GM21526 (cell line): ENCODE measurements around the gene MBL2.

Source experiments
- ATAC-seq: cut with Tn5 transposase; IDR thresholded peaks from one replicate; pipeline ENCODE4 v1.9.1; 2021; ENCODE audit warnings: moderate library complexity; ENCODE audit not compliant: unreplicated experiment, low FRiP score

Gene MBL2

DNA sequence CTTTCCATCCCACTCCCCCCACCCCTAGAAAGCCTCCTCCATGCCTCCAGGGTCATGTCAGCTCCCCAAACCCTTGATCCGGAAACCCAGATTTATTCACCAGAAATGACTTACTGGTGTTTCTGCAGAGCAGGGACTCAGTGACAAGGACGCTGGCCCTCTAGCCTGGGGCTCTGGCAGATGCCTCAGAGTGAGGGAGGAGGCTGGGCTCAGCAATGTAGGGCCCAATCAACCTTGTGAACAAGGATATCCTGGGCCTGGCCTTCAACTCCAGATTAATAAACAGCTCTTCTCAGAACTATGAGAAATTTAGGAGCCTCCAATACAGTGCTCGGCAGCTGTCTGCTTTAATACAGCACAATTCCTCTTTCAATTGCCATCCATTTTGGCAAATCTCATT, at the start of gene MBL2:
TSS of gene MBL2 (minus strand) at position 162 of the 400 bp plus-strand sequence. CDS start 1,149 bp downstream, outside the sequence.
- ATAC-seq = no peak

DNA sequence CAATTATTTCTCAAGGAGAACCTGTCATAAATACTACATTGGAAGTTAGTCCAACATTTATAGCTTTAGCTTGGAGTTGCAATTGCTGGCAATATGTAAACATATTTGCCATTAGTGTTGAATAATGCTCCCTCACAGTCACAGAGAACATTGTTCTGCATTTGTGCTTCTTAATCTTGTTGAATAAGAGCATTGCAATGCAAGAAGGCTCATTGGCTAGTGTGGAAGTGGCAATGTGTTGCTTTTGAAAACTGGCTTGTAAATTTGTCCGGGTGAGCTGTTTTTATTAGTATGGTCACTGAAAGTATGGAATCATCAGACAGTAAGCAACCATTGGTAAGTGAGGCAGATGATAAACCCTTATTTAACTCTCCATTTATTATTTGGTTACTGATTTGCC, 47.7 kb upstream of the MBL2 start:
- no peak for ATAC-seq

DNA sequence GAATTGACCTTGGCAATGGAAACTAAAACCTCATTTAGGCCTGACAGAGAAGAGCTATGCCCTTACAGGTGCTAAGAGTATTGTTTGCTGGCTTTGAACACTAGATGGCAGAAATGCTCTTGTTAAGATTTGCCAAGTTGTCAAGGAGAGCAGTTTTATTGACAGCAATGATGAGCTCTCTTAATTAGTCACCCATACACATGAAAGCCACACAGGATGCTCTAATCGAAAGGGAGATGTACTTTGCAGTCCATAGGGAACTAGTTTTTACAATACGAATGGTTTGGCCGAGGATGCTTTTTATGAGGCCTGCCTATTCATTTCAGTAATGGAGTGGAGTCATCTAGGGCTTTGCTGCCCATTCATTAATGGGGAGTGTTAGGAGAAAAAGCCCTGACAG, 45.4 kb upstream of the MBL2 start:
- peak; percentile 92 for ATAC-seq

DNA sequence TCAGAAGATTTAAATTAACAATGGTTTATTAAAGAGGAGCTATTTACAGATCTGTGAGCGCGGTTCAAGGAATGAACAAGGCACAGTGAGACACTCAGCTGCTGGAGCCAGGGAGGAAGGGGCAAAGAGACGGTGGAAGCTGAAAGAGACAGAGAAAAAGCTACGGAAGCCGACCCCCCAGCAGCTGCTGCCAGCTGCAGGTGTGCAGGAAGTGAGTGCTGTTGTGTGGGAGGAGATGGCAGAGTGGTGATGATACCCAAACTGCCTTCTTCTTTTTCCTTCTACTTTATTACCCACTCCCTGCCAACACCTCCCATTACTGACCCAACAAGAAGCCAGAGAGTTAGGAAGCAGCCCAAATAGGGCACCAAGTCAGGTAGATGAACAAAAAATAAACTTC, 41.9 kb upstream of the MBL2 start:
- ATAC-seq = peak; percentile 59

DNA sequence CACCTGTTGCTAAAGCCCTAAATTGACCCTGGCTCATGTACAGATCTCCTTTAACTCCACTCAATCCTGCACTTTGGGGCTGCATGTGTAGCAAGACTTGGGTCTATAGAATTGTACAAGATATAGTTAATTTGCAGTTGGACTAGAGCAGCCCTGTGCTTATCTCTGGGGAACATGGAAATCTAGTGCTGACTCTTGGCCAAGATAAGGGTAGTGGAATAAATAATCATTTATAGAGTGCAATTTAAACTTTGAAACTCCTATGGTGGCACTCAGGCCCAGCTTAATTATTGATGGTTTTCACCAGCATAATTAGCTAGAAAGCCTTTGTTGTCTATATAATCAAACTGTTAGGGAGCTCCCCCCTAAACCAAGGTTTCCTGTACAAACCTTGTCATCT, 39.2 kb upstream of the MBL2 start:
- no peak for ATAC-seq

DNA sequence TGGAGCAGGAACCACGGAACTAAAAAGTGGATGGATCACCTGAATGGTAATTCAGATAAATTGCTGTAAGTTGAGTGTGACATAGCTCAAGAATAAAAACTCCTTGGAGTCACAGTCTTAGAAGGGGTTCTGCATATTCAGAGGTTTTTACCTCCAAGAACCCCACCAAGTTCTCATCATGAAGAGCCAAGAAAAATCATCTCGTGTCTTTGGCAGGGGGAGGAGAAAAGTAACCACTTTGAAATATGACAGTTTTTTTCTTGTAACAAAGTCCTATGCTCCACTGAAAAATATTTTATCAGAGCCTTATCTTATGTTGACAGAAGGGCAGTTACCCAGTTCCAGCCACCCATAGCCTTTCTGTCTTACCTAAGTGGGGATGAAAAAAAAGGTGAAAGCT, 38.2 kb upstream of the MBL2 start:
- ATAC-seq = no peak

DNA sequence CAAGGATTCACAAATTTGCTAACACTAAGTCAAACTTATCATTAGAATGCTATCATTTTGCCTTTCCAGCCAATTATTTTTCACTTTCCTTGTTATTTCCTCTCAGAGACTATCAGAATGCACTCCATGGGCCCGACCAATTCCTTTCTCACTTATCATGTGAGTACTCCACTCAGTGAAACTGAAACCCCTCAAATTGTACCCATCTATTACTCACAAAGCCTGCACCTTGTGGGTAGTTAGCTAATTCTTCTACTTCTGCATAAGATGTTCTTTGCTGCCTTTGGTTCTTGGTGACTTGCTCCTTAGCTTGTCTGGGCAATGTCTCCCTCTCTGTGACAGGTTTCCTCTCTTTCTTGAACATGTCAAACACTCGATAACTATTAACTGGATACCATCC, 35.2 kb upstream of the MBL2 start:
- no peak for ATAC-seq

DNA sequence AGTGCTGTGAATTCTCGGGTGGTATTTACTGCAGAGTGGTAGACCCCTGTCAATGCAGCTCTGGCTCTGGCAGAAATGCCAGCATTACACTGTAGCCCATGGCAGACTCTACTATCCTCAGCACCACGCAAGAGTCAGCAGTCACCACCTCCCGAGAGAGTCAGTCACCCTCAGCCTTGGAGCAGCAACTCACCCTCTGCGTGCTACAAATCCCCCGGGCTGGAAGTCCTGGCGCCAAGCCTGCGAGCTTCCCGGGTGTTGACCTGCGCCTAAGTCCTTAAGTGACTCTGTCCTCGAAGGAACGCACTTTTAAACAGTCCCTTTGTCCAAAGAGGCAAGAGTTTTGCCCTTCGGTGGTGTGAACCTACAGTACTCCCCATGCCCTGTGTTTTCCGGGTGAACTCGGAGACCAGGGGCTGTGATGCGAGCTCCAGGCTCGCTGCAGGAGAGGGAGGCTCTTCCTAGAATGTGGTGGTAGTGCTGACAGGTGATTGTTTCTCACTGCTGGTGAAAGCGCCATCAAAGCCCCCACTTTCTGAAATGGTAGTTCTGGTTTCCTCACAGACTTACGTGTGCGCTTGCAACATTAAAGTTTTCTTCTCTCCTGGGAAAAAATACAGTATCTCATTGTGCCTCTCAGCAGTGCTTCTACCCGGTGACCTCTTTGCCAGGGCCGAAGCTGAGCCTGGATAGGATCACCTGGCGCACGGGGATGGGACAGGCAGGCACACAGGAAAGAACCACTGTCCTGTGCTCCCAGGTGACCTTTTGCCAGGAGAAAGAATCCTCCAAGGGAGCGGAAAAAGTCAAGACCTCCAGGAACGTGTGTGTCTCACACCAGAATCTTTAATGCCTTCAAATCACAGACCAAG, 33.1 kb upstream of the MBL2 start:
- no peak for ATAC-seq

DNA sequence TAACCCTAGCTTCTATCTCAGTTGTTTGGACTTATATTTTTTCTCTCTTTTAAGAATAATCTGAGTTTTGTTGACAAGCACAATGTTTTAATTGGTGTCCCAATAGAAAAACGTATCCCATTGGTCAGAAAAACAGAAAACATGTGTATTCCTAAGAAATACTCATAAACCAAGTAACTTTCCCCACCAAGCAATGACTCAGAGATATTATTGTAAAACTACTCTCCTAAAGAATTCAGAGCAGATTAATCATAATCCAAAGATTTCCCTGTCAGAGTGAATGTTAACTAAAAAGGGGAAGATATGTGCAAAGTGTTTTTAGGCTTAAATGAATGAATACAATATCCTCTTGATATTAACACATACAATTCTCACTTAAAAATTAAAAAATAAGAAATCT, 29.4 kb upstream of the MBL2 start:
- no peak for ATAC-seq

DNA sequence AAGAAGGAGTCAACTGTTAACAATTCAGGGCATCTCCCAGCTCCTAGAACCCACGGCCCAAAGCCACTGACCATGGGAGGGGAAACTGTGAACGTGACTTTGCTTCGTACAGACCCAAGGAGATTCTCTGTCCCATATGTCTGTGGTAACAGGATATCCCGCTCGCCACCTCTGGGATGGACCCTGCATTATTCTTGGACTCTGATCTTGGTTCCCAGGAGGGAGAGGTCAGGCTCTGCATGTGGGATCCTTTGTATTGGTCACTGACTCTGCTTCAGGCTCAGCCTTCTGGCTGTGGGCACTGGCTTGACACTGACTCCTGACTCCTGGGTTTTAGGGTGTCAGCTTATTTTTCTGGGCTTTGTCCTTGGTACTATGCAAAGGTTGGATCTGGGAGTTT, 13.5 kb upstream of the MBL2 start:
- ATAC-seq = no peak

DNA sequence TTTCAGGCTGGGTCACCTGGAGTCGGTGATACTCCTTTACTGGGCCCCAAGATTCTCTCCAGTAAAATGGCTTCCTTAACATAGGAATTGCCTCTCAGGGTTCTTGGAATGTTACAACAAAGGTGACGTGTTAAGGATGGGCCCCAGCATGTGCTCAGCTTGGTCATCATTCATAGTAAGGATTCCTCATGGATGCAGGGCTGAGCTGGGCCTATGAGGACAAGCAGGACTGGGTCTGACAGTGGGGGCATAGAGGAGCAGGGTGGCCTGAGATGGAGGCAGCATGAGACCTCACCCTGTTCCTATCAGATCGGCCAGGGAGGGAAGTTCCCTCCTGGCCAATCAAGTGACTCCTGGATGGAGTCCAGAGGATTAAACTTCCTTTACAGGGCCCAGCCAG, 12.8 kb upstream of the MBL2 start:
- no peak for ATAC-seq

DNA sequence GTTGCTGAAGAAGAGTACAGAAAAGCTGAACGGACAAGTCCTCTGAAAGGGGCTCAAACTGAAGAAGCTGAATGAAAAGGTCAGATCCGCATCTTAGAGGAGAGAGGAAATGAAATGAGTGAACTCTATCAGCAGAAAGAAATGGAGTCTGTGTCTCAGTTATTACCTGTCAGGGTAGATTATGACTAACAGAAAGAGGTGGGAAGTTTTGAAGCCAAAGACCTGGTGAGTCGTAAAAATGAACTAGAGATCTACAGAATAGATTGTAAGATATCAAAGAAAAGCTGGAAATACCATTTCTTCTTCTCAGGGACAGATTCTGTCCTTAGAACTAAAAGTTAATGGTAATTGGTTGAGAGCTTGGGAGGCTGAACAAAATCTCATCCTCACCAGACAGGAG, 11.1 kb upstream of the MBL2 start:
- ATAC-seq = no peak

DNA sequence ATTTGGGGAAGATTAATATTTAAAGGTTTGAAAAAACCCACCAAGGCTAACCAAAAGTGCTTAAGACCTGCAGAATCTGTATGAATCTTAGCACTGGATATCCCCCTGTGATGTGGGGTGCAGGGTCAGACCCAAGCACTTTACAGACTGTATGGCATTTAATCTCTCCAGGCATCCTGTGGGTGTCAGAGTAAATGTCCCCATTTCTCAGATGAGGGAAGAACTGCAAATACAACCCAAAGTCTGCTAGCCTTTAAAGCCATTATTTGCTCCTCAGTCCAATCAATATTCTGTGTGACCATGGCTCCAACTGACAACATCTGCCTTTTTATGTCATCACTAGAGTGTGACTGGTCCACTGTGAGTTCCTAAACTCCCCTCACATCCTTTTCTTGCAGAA, 10.0 kb upstream of the MBL2 start:
- no peak for ATAC-seq

DNA sequence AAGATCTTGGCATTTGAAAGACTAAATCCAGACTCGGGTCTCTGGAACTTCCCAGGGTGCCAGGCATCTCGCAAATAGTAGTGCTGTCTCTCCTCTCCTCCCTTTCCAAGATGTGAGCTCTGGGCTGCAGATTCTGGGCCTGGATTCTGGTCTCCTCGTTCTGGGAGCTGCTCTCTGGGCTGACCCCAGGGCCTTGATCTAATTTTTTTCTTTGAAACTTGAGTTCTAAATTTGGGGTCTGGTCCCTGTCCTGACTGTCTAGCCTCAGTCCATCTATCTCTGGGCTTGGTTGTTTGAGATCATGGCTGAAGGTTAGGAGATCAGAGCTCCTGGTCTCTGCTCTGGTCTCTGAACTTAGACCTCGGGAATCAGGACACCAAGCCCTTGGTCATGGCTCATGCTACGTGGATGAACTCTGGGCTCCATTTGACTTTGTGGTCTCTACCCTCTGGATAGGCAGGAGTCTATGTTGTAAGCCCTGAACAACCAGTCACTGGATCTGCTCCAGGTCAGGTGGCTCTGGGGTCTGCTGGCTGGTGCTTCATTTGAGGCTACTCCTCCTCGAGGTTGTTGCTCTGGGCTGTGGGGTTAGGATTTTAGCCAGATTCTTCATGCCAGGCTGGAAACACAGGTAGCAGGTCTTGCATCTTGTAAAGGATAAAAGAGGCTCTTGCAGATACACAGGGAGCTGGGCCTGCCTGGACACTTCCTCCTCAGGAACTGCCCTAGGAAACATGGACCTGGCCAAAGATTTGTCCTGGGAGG, 8.0 kb upstream of the MBL2 start:
- peak; percentile 22 for ATAC-seq

DNA sequence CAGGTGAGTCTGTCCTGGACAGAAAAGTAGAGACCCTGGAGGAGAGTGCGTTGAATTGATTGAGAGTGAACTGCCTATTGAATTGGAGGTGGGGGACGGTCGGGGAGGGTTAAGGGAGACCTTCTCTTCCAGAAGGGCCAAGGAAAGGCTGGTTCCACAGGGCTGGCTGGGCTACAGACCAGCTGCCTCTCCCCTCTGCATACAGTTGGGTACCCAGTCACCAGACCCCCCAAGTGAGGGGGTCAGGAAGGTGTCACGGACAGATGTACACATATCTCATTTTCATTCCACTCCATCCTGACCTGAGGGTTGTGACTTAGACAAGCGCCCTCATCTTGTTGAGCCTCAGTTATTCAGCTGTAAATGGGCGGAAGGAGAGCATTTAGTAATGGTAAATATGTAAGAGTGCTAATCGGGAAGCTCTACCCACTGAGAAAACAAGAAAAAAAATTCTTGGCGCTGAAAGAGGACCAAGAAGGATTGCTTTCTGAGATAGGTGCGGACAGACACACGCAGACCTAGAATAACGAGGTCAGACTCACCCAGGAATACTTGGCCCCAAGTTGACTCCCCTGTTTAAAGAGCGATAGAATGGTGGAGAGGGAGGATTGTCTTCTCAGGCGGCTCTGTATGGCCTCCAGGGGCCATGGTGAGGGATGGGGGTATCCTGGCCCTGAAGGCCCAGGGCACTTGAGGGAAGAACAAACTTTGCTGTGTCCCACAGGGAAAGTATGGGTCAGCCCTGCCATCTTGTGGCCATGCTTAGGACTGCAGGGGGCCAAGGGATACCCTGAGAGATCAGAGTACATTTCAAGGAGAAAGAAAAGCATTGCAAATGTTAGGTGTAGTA, 7.2 kb upstream of the MBL2 start:
- ATAC-seq = peak; percentile 96

DNA sequence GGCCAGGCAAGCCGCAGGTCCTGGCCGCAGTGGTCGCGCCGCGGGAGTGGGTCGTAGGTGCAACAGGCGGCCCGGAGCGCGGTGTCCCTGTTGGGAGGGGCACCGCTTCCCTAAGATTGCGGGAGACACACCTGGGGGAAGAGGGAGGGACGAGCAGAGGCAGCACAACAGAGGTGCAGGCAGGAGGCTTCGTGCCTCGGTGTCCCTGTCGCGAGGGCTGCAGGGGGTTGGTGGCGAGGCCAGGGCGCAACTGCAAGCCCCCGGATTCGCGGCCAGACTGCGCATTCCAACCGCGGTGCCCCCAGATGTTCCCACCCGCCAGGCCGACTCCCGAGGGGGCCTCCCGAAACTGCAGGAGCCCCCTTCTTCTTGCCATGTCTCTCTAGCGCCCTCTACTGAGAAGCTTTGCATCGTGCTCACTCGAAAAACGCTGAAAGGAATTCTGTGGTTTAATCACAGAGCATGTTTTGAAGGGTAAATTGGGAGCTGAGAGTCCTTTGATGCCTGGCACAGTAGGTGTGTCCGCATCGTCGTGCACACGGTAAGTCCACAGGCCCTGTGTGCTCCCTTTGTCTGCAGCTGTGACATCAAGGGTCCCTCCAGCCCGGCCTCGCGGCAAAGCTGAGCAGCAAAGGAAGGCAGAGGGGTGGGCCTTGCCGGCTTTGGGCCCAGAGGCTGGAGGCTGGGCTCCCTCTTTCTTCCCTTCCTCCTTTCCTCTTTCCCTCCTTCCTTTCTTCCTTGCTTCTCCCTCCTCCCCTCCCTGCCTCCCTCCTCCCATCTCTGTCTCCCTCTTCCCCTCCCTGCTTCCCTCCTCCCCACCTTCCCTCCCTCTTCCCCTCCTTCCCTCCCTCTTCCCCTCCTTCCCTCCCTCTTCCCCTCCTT, 6.2 kb upstream of the MBL2 start:
- no peak for ATAC-seq

DNA sequence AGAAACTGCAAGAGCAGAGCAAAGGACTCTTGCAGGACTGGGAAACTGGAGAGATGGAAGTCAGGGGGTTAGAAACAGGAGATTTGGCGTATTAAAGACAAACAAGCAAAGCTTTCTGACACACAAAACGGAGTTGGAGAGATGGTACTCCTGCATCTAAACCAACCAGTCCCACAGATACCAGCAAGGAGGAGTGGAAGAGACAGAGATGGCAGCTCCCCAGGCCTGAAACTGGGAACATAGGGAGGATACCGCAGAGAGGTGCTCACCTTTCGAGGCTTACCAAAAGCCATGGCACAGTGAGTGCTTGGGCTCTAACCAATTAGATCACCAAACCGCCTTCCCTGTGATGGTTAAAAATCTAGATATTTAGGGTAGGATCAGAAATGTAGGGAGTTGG, 4.8 kb upstream of the MBL2 start:
- ATAC-seq = no peak

DNA sequence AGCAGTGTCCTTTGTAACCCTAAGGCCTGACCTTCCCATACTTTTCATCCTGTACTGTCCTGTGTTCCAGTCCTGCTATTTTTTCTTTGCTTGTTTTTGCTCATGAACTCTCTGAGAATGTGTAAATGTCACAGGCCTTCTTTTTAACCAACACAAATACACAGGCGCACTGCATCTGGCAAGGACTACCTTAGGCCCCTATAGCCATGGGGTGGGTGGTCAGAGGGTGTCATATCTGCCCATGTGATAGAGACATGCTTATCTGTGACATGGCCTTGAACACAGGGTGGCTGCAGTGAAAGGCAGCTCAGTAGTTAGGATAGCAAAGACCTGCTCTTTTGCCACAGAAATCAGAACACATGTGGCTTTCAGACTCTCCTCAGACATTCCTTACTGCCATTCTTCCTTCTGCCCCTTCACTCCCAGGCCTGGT, 3.9 kb upstream of the MBL2 start:
- ATAC-seq = no peak

DNA sequence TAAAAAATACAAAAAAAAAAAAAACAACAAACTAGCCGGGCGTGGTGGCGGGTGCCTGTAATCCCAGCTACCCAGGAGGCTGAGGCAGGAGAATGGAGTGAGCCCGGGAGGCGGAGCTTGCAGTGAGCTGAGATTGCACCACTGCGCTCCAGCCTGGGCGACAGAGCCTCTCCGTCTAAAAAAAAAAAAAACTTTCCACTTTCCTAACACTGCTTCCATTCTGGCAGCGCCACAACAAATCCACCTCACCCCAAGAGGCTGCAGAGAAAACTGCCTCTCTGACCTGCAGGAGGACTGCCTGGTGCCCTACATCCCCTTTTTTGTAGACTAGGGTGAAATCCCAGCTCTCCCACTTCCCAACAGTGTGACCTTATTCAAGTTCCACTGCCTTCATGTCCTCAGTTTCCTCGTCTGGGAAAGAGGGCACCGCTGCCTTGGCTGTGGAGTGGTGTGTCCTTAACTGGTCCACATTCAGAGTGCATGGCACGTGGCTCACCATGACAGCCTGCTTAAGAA, 2.6 kb upstream of the MBL2 start:
- ATAC-seq = no peak

DNA sequence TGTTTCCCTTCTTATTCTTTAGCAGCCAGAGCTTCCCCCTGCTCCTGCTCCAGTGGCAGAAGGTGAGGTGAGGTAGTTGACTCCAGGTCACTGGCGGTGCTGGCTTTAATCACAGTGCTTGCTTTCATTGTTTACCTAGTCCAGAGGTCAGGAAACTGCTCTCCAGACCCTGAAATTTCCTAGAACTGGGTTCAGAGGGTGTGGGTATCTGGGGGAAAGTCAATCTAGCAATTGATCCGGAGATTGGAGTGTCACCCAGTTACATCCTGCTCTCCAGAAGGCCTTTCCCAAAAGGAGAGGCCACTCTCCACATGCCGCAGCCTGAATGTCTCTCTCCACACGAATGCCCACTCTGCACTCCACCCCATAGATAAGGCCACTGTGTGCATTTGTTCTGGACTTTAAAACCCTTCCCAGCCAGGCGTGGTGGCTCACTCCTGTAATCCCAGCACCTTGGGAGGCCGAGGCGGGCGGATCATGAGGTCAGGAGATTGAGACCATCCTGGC, 2.1 kb upstream of the MBL2 start:
- ATAC-seq = no peak
